Cardiac fibroblast (primary cell): ENCODE results near the gene KCNIP4.

ENCODE experiments used
- DNase-seq, 2 donors: peaks; one replicate each; pipeline versions ENCODE4 v3.0.0 to v3.0.0-alpha.2; 2010; ENCODE audit warnings: low read depth in 2 of 2
- H3K4me3 ChIP-seq, 2 donors: replicated peaks in 1 of 2; 1 replicate in 1 of 2; 2 replicates in 1 of 2; pipeline ENCODE4 v1.5.1; 2011; ENCODE audit warnings: low read depth in 2 of 2, low read length in 2 of 2, mild to moderate bottlenecking in 2 of 2, moderate library complexity in 1 of 2
- CTCF ChIP-seq: IDR thresholded peaks from one replicate; pipeline ENCODE4 v1.5.1; 2011; ENCODE audit warnings: low read depth, mild to moderate bottlenecking, low read length, inconsistent platforms

KCNIP4 gene

DNA sequence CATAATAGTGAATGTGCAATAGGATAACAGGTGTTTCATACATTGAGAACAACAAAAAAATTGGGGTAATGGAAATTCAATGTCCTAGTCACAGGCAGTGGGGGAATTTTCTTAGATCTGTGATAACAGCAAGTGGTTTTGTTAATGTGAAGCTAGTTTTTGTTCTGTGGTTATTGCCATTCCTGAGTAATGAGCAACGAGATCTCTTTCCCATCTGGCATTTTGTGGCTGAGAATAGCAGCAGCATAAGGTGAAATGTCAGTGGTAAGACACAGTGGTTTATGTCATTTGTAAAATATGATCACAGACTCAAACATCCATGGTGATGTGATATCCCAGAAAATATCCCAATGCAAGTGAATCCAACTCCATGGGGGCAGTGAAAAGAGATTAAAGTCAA, 497.5 kb downstream of the KCNIP4 start:
- peak; percentile 2 to 36 for DNase-seq
- TF ChIP-seq CTCF: no peak
- no peak overlapping the region for H3K4me3 ChIP-seq

DNA sequence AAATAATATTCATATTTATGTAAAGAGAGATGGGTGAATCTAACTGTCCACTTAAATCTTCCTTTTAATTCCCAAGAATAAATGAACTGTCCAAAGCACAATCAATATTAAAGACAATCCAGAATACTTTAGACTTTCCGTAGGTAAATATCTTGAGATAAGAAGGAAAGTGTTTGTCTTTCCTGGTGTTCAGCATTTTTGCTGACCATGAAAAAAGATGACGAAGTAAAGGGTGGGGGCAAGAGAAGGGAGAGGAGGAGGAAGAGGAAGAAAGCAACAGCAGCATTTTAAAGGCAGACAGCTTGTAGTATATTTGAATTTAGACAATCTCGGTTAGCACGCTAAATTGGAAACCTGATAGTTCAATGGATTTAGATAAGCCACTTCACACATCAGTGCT, 498.2 kb downstream of the KCNIP4 start:
- no peak overlapping the region for H3K4me3 ChIP-seq
- no peak for TF ChIP-seq CTCF
- DNase-seq: no peak

DNA sequence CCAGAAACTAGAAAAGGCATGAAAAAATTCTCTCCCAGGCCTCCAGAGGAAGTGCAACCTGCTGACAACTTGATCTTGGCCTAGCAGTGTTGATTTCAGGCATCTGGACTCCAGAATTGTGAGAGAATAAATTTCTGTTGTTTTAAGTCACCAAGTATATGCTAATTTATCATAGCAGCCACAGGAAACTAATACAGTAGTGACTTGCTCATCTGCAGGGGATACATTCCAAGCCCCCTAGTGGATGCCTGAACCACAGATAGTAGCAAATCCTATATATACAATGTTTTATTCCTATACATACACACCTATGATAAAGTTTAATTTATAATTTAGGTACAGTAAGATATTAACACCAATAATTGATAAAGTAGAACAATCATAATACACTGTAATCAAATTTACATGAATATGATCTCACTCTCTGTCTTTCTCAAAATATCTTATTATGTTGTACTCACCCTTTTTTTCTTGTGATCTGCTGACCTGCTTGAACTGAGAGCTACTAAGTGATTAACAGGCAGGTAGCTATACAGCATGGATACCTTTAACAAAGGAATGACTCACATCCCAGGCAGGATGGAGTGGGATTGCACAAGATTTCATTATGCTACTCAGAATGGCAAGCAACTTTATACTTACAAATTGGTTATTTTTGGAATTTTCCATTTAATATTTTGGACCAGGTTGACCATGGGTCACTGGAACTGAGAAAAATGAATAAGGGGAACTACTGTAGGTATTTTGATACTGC, 501.1 kb downstream of the KCNIP4 start:
- no peak for TF ChIP-seq CTCF
- DNase-seq: no peak

GRCh38 chr4:21420166-21420565, 528.4 kb downstream of the KCNIP4 start:
- no peak for TF ChIP-seq CTCF
- no peak for DNase-seq
- no peak overlapping the region for H3K4me3 ChIP-seq

More for the DNA sequence above, 501.1 kb downstream of the KCNIP4 start:
- no peak overlapping the region for H3K4me3 ChIP-seq

DNA sequence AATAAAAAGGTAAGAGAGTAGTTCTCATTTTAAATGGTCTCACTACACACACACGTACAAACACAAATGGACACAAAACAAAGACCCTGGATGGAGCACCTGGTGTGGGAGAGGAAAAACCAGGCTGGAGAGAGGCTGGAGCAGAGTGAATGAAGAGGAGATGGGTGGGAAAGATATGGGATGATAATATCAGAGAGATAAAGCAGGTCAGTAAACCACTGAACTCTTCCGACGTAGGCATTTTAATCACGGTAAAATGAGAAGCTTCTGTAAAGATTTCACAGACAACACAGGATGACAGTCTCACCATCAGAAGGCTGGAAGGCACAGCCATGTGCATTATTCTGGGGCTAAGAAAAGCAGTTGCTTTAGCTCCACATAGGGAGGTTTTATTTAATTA, 532.8 kb downstream of the KCNIP4 start:
- DNase-seq: no peak
- no peak overlapping the region for H3K4me3 ChIP-seq
- TF ChIP-seq CTCF: no peak

GRCh38 chr4:21413807-21414370, 534.7 kb downstream of the KCNIP4 start:
- TF ChIP-seq CTCF: no peak
- no peak for DNase-seq
- H3K4me3 ChIP-seq: no peak overlapping the region

GRCh38 chr4:21411086-21411485, 537.5 kb downstream of the KCNIP4 start:
- H3K4me3 ChIP-seq: no peak overlapping the region
- TF ChIP-seq CTCF: no peak
- DNase-seq: no peak
